ENCODE measurements around the gene SLC16A9.

Gene SLC16A9

DNA sequence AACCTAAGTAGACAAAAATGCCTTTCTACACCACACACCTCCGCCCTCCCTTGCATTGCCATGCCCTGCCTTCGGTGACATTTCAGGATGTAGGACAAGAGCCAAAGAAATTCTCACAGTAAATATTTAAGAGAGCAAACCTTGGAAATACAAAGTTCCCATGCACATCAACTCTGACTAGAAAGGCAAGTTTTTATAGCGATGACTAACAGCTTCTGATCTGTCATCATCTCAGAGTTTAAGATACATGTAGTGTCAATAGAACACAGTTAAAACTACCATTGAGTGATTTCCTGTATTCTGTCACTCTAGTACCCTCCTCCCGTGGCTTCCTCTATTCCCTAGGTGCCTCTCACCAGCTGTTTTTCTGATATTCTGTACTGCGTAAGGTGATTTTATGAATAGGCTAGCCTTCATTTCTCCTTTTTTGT is 20.7 kb downstream of the SLC16A9 start:
- H3K4me3 ChIP-seq (ENCODE audit: control insufficient read depth, low read depth, low read length): no peak overlapping the region
- DNase-seq (ENCODE audit: low read depth): no peak
- TF ChIP-seq, protein P1, sequence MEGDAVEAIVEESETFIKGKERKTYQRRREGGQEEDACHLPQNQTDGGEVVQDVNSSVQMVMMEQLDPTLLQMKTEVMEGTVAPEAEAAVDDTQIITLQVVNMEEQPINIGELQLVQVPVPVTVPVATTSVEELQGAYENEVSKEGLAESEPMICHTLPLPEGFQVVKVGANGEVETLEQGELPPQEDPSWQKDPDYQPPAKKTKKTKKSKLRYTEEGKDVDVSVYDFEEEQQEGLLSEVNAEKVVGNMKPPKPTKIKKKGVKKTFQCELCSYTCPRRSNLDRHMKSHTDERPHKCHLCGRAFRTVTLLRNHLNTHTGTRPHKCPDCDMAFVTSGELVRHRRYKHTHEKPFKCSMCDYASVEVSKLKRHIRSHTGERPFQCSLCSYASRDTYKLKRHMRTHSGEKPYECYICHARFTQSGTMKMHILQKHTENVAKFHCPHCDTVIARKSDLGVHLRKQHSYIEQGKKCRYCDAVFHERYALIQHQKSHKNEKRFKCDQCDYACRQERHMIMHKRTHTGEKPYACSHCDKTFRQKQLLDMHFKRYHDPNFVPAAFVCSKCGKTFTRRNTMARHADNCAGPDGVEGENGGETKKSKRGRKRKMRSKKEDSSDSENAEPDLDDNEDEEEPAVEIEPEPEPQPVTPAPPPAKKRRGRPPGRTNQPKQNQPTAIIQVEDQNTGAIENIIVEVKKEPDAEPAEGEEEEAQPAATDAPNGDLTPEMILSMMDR (conservative IDR thresholded peaks at IDR 0.05; ENCODE audit: control insufficient read depth, insufficient read depth, low read depth, low read length): no peak

DNA sequence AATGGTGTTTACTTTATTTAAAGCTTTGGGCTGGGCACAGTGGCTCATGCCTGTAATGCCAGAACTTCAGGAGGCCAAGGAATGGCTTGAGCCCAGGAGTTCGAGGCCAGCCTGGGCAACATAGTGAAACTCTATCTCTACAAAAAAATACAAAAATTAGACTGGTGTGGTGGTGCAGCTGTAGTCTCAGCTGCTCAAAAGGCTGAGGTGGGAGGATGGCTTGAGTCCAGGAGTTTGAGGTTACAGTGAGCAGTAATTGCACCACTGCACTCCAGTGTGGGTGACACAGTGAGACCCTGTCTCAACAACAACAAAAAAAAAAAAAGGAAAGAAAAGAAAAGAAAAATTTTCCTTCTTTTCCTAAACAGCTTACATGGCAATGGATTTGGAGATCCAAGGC is 22.0 kb downstream of the SLC16A9 start:
- no peak for DNase-seq (ENCODE audit: low read depth)
- no peak overlapping the region for H3K4me3 ChIP-seq (ENCODE audit: control insufficient read depth, low read depth, low read length)
- TF ChIP-seq, protein P1 (conservative IDR thresholded peaks at IDR 0.05; ENCODE audit: control insufficient read depth, insufficient read depth, low read depth, low read length): no peak

DNA sequence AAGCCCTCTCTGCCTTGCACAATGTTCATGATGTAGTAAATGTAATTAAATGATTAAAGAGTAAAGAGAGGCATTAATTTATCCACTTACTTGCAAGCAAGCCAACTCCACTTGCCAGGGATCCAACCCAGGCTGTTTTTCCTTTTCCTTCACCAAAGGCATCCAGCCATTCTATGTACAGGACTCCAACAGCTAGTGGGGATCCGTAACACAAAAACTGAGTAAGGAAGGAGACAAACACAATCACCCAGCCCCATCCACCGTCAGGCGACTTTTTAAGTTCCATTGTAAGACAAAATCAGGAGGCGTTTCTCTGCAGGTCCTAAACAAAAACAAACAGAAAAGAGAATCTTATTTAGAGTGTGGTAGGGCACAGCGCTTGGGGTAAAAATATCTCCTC is 25.6 kb downstream of the SLC16A9 start:
- no peak overlapping the region for H3K4me3 ChIP-seq (ENCODE audit: control insufficient read depth, low read depth, low read length)
- no peak for DNase-seq (ENCODE audit: low read depth)
- TF ChIP-seq, protein P1 (conservative IDR thresholded peaks at IDR 0.05; ENCODE audit: control insufficient read depth, insufficient read depth, low read depth, low read length): no peak

DNA sequence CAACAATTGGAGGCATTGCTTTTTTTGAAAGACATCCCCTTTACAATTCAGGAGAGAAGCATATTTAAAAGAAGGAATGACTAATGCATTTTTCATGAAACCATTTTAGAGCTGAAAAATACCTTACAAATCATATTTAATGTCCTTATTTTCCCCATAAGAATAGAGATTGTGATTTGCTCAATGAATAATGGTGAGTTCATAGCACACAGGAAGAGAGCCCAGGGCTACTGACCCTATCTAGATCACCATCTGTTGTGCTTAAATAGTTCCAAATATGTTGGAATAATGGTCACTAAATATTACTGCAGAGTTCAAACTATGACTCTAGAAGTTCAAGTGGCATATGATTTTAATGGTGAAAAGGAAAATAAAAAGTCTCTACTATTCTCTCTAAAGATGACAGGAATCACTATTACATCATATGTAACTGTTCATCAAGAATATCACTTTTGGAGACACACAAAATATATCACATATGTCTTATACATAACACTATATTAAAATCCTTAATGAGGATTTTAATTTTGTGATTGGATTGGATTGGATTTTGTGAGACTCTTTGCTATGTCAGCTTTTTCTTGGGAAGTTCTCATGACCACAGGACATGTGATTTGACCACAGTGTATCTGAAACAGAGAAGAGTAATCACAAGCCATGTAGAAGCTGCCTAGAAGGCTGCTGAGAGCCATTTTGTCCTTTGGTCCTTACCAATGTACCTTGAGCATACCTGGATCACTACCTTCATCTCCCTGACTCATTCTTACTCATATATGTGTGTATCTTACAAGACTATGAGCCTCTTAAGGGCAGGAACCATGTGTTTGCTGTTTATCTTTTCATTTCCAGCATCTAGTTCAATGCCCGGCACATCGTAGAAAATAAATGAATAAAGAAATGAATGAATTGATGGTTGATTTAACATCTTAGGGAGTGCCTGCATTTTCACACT is 26.4 kb downstream of the SLC16A9 start:
- DNase-seq (ENCODE audit: low read depth): peak; percentile 5

DNA sequence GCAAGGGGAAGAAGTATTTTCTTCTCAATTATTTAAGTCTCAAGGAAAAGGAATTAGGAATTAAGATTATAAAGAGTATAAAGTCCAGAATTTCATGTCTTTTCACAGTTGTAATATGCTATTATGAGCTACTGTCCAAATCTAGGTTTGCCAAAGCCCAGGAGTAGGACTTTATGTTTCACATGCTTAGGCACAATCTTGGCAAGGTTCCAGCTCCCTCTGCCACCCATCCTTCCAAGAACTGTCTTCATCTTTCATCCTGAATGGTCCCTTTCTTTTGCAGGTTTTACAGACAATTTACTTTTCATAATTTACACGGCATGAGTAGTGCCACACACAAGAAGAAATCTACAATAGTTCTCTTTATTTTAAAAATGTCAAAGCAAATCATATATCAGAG is 29.5 kb downstream of the SLC16A9 start:
- H3K4me3 ChIP-seq (ENCODE audit: control insufficient read depth, low read depth, low read length): no peak overlapping the region
- DNase-seq (ENCODE audit: low read depth): no peak
- TF ChIP-seq, protein P1 (conservative IDR thresholded peaks at IDR 0.05; ENCODE audit: control insufficient read depth, insufficient read depth, low read depth, low read length): no peak

More for the DNA sequence above, 26.4 kb downstream of the SLC16A9 start:
- TF ChIP-seq, protein P1 (conservative IDR thresholded peaks at IDR 0.05; ENCODE audit: control insufficient read depth, insufficient read depth, low read depth, low read length): no peak
- no peak overlapping the region for H3K4me3 ChIP-seq (ENCODE audit: control insufficient read depth, low read depth, low read length)

DNA sequence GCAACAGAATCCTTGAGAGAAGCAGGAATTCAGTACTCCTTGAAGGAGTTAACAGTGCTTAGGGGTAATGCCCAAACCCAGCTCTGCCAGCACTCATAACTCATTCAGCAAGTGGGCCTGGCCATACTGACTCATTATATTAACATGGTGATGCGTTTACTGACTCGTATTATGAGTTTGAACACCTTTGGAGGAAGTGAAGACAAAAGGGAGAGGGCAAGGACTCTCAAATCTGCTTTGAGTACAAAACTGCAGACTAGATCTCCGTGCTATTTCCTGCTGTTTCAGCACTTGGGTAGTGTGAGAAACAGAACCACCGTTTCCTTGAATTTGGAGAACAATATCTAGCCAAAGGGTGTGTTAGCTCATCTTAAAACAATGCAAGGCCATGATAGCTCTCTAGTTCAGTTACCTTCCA is 30.8 kb downstream of the SLC16A9 start:
- DNase-seq (ENCODE audit: low read depth): peak; percentile 70
- TF ChIP-seq, protein P1 (conservative IDR thresholded peaks at IDR 0.05; ENCODE audit: control insufficient read depth, insufficient read depth, low read depth, low read length): no peak
- no peak overlapping the region for H3K4me3 ChIP-seq (ENCODE audit: control insufficient read depth, low read depth, low read length)

Measured in fibroblast of mammary gland (primary cell).